Measurements from ENCODE around the gene PDX1. TPM values are rescaled to one million over a fixed set of nuclear protein-coding genes. Genes with fewer than 3 reads are reported as not detected.
A peak's percentile ranks its signal among the peaks of the same experiment; 100 is the strongest.

PDX1 gene
- total RNA-seq, 1 experiment from 2014 or later, result not detected

DNA sequence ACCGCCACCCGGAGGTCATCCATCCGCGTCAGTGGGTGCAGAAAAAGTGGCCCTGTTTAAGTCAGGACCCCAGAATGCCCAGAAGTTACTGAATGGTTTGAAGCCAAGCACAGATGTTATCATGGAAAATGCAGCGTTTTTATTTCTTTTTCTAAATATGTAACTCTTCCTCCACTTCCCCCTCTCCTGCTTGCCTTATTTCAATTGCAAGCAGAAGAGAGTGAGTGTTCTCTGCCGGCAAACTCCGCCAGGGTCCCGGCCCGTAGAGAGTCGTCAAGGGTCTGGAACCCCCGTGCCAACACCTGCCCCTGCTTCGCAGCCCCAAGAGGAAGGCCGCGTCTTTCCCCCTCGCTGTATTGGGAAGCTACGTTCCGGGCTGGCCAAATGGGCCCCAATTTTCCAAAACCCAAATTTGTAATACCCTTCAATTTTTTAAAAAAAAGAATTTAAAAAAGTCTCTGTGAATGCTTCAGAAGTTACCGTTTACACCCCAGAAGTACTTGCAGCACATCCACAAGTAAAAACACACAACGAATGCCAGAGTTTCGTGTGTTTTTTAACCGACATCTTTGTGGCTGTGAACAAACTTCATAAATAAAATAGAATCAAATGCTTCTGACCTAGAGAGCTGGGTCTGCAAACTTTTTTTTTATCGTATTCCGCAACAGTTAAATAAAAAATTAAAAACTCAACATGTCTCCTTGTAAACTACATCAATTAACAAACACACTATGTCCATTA lies 712 bp upstream of the PDX1 start:
- Mint-ChIP-seq H3K9me3 (no peaks in the 10 kb centered on the region), H3K27ac (no peak overlapping the region), H3K4me3 (no peak overlapping the region; the same call in 1 of the 2 replicates), H3K4me1 (peaks cover 51% of the 10 kb centered on the region), H3K27me3 (ENCODE audit: low read depth) (peaks cover 99% of the 10 kb centered on the region), H3K36me3 (peaks cover 3% of the 10 kb centered on the region; the same call in 1 of the 2 replicates)
- ATAC-seq, result no peak
- CTCF ChIA-PET, result interaction anchor here (1.3 to 4.3 kb wide), 5 partner anchors 35 to 93 kb away, joined by 5 to 35 read pairs (median 7); no protein-coding TSS in a partner anchor
- POLR2A ChIA-PET, result interaction anchor here (0.6 kb wide), 1 partner anchor 60 kb away, joined by 4 read pairs; no protein-coding TSS in a partner anchor
- DNase-seq (ENCODE audit: low spot score), result peak; percentile 15
- TF ChIP-seq, protein P1, sequence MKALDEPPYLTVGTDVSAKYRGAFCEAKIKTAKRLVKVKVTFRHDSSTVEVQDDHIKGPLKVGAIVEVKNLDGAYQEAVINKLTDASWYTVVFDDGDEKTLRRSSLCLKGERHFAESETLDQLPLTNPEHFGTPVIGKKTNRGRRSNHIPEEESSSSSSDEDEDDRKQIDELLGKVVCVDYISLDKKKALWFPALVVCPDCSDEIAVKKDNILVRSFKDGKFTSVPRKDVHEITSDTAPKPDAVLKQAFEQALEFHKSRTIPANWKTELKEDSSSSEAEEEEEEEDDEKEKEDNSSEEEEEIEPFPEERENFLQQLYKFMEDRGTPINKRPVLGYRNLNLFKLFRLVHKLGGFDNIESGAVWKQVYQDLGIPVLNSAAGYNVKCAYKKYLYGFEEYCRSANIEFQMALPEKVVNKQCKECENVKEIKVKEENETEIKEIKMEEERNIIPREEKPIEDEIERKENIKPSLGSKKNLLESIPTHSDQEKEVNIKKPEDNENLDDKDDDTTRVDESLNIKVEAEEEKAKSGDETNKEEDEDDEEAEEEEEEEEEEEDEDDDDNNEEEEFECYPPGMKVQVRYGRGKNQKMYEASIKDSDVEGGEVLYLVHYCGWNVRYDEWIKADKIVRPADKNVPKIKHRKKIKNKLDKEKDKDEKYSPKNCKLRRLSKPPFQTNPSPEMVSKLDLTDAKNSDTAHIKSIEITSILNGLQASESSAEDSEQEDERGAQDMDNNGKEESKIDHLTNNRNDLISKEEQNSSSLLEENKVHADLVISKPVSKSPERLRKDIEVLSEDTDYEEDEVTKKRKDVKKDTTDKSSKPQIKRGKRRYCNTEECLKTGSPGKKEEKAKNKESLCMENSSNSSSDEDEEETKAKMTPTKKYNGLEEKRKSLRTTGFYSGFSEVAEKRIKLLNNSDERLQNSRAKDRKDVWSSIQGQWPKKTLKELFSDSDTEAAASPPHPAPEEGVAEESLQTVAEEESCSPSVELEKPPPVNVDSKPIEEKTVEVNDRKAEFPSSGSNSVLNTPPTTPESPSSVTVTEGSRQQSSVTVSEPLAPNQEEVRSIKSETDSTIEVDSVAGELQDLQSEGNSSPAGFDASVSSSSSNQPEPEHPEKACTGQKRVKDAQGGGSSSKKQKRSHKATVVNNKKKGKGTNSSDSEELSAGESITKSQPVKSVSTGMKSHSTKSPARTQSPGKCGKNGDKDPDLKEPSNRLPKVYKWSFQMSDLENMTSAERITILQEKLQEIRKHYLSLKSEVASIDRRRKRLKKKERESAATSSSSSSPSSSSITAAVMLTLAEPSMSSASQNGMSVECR (CRISPR knock-in tag; IDR thresholded peaks at IDR 0.05; ENCODE audit: borderline replicate concordance), result no peak
- TF ChIP-seq GTF2I (CRISPR knock-in tag; conservative IDR thresholded peaks at IDR 0.05), result no peak
- TF ChIP-seq ZNF317 (CRISPR knock-in tag; IDR thresholded peaks at IDR 0.05; ENCODE audit: borderline replicate concordance, low read depth), result no peak
- TF ChIP-seq, protein P2, sequence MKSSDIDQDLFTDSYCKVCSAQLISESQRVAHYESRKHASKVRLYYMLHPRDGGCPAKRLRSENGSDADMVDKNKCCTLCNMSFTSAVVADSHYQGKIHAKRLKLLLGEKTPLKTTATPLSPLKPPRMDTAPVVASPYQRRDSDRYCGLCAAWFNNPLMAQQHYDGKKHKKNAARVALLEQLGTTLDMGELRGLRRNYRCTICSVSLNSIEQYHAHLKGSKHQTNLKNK (CRISPR knock-in tag; IDR thresholded peaks at IDR 0.05), result no peak
- TF ChIP-seq CBFB (CRISPR knock-in tag; IDR thresholded peaks at IDR 0.05; ENCODE audit: low read depth), result no peak
- TF ChIP-seq SOX15 (CRISPR knock-in tag; IDR thresholded peaks at IDR 0.05), result no peak
- TF ChIP-seq ESRRA (CRISPR knock-in tag; IDR thresholded peaks at IDR 0.05; ENCODE audit: borderline replicate concordance), result no peak
- TF ChIP-seq MXD4 (CRISPR knock-in tag; IDR thresholded peaks at IDR 0.05; ENCODE audit: borderline replicate concordance), result no peak
- TF ChIP-seq CREM (CRISPR knock-in tag; IDR thresholded peaks at IDR 0.05), result no peak
- no peak for TF ChIP-seq ZNF138 (CRISPR knock-in tag; conservative IDR thresholded peaks at IDR 0.05)
- TF ChIP-seq, protein P3, sequence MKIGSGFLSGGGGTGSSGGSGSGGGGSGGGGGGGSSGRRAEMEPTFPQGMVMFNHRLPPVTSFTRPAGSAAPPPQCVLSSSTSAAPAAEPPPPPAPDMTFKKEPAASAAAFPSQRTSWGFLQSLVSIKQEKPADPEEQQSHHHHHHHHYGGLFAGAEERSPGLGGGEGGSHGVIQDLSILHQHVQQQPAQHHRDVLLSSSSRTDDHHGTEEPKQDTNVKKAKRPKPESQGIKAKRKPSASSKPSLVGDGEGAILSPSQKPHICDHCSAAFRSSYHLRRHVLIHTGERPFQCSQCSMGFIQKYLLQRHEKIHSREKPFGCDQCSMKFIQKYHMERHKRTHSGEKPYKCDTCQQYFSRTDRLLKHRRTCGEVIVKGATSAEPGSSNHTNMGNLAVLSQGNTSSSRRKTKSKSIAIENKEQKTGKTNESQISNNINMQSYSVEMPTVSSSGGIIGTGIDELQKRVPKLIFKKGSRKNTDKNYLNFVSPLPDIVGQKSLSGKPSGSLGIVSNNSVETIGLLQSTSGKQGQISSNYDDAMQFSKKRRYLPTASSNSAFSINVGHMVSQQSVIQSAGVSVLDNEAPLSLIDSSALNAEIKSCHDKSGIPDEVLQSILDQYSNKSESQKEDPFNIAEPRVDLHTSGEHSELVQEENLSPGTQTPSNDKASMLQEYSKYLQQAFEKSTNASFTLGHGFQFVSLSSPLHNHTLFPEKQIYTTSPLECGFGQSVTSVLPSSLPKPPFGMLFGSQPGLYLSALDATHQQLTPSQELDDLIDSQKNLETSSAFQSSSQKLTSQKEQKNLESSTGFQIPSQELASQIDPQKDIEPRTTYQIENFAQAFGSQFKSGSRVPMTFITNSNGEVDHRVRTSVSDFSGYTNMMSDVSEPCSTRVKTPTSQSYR (CRISPR knock-in tag; IDR thresholded peaks at IDR 0.05), result no peak
- no peak for TF ChIP-seq HMGA2 (CRISPR knock-in tag; IDR thresholded peaks at IDR 0.05)
- TF ChIP-seq NR2C2 (CRISPR knock-in tag; IDR thresholded peaks at IDR 0.05), result no peak
- no peak for TF ChIP-seq ETV6 (CRISPR knock-in tag; IDR thresholded peaks at IDR 0.05)
- no peak for TF ChIP-seq ZNF416 (CRISPR knock-in tag; IDR thresholded peaks at IDR 0.05)
- TF ChIP-seq, protein P4, sequence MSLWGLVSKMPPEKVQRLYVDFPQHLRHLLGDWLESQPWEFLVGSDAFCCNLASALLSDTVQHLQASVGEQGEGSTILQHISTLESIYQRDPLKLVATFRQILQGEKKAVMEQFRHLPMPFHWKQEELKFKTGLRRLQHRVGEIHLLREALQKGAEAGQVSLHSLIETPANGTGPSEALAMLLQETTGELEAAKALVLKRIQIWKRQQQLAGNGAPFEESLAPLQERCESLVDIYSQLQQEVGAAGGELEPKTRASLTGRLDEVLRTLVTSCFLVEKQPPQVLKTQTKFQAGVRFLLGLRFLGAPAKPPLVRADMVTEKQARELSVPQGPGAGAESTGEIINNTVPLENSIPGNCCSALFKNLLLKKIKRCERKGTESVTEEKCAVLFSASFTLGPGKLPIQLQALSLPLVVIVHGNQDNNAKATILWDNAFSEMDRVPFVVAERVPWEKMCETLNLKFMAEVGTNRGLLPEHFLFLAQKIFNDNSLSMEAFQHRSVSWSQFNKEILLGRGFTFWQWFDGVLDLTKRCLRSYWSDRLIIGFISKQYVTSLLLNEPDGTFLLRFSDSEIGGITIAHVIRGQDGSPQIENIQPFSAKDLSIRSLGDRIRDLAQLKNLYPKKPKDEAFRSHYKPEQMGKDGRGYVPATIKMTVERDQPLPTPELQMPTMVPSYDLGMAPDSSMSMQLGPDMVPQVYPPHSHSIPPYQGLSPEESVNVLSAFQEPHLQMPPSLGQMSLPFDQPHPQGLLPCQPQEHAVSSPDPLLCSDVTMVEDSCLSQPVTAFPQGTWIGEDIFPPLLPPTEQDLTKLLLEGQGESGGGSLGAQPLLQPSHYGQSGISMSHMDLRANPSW (CRISPR knock-in tag; conservative IDR thresholded peaks at IDR 0.05; ENCODE audit: low read depth), result no peak
- TF ChIP-seq FOXP1 (CRISPR knock-in tag; IDR thresholded peaks at IDR 0.05; ENCODE audit: borderline replicate concordance), result no peak
- TF ChIP-seq, protein P5, sequence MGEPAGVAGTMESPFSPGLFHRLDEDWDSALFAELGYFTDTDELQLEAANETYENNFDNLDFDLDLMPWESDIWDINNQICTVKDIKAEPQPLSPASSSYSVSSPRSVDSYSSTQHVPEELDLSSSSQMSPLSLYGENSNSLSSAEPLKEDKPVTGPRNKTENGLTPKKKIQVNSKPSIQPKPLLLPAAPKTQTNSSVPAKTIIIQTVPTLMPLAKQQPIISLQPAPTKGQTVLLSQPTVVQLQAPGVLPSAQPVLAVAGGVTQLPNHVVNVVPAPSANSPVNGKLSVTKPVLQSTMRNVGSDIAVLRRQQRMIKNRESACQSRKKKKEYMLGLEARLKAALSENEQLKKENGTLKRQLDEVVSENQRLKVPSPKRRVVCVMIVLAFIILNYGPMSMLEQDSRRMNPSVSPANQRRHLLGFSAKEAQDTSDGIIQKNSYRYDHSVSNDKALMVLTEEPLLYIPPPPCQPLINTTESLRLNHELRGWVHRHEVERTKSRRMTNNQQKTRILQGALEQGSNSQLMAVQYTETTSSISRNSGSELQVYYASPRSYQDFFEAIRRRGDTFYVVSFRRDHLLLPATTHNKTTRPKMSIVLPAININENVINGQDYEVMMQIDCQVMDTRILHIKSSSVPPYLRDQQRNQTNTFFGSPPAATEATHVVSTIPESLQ (CRISPR knock-in tag; IDR thresholded peaks at IDR 0.05), result no peak

Measured in WTC11 (cell line).